GM10847 (cell line): ENCODE measurements around the gene LCE3E.

Experiments
- POLR2A ChIP-seq: IDR thresholded peaks from 2 replicates; pipeline ENCODE4 v1.6.1; 2011; ENCODE audit not compliant: insufficient read length; ENCODE audit errors: extremely low read depth

Gene LCE3E

GRCh38 chr1:152525080-152525641 is 41.4 kb downstream of the LCE3E start:
- TF ChIP-seq POLR2A, result no peak

GRCh38 chr1:152520561-152521090 is 46.0 kb downstream of the LCE3E start:
- no peak for TF ChIP-seq POLR2A

- TF ChIP-seq POLR2A, result no peak
Observed at GRCh38 chr1:152519851-152520250, 46.7 kb downstream of the LCE3E start.

GRCh38 chr1:152517237-152517811 is 49.3 kb downstream of the LCE3E start:
- no peak for TF ChIP-seq POLR2A

GRCh38 chr1:152516082-152516481 is 50.5 kb downstream of the LCE3E start:
- TF ChIP-seq POLR2A, result no peak
